NCI-H460 (cell line): ENCODE results near the gene ARFGEF2. TPM values are rescaled to one million over a fixed set of nuclear protein-coding genes. Genes with fewer than 3 reads are reported as not detected.
A peak's percentile ranks its signal among the peaks of the same experiment; 100 is the strongest.

Source experiments
- DNase-seq: peaks from one replicate; pipeline ENCODE4 v3.0.0-alpha.2; 2016; ENCODE audit warnings: low read depth; ENCODE audit errors: extremely low read depth
- total RNA-seq: library from RNA; depleted of rRNA; stranded (reverse); fragments of >200 nt; shearing (Covaris generic); gene quantifications from 2 replicates; pipeline ENCODE4 v1.2.3, GENCODE V29; 2014

Gene ARFGEF2
- total RNA-seq, 1 experiment from 2014 or later: 51.0 TPM

- DNase-seq: no peak
Measured at GRCh38 chr20:48898896-48899530, 22.5 kb upstream of the ARFGEF2 start.

DNA sequence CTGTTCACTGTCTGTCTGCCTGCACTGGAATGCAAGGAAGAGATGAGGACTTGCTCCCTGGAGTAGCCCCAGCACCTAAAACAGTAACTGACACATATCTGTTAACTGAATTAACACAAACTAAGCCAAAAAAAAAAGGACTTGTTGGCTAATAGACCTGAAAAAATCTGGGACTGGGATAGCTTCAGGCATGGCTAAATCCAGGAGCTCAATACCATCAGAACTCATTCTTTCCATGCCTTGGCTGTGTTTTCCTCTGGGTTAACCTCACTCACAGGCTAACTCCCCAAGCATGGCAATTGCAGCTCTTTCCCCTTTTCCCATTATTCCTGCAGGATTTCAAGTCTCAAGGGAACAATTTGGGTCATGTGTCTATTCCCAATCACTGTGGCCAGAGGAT, 21.6 kb upstream of the ARFGEF2 start:
- no peak for DNase-seq

- no peak for DNase-seq
Measured at GRCh38 chr20:48901326-48901725, 20.2 kb upstream of the ARFGEF2 start.

DNA sequence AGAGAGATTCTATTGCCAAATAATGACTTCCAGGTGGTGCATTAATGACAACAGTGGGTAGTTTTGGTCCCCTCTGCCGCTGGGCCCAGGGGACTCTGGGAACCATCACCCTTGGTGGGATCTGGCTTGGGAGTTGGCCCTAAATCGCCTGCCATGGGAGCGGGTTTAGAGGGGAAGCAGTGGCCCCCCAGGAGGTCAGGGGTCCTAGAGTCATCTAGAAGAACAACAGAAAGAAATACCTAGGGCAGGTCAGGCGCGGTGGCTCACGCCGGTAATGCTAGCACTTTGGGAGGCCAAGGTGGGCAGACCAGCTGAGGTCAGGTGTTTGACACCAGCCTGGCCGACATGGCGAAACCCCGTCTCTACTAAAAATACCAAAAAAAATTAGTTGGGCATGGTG, 17.8 kb upstream of the ARFGEF2 start:
- DNase-seq: no peak

DNA sequence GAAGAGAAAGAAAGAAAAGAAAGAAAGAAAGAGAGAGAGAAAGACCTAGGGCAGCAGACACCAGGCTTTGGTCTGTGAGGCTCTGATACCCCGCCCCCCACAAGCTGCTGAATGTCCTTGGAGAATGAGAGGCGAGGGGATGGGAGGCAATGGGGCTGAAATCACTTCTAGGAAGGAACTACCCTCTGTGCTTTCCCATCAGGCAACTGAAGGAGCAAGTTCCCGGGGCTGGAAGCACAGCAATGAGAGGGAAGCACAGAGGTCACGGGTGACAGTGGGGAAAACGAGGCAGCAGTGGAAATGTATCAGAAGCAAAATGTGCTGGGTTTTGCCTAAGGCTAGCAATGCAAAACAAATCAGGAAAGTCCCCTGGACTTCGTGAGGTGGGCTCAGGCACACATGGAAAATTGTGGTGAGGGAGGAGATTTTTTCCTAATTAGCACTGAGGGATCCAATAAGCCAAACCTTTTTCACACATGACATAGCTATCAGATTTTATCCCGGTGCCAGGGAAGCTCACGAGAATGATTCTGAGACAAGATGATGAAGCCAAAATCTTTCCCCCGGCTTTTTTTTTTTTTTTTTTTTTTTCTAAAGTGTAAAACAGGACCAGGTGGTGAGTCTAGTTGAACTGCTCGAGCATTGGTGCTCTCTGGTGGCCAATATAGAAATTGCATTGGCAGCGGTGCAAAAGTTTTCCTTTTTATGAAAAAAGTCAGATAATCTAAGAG, 16.8 kb upstream of the ARFGEF2 start:
- DNase-seq: peak; percentile 46

DNA sequence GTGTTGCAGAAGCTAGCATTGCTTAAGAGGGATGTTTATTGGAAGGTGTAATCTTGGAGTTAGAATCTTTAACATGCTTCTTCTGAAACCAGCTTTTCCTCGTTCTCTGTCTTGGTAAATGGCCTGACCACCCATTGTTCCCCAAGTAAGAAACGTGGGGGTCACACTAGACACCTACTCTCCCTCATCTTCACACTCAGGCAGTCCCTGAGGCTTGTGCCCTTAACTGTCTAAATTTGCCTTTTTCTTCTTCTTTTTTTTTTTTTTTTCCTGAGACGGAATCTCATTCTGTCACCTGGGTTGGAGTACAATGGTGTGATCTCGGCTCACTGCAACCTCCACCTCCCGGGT, 16.2 kb upstream of the ARFGEF2 start:
- DNase-seq: no peak

DNA sequence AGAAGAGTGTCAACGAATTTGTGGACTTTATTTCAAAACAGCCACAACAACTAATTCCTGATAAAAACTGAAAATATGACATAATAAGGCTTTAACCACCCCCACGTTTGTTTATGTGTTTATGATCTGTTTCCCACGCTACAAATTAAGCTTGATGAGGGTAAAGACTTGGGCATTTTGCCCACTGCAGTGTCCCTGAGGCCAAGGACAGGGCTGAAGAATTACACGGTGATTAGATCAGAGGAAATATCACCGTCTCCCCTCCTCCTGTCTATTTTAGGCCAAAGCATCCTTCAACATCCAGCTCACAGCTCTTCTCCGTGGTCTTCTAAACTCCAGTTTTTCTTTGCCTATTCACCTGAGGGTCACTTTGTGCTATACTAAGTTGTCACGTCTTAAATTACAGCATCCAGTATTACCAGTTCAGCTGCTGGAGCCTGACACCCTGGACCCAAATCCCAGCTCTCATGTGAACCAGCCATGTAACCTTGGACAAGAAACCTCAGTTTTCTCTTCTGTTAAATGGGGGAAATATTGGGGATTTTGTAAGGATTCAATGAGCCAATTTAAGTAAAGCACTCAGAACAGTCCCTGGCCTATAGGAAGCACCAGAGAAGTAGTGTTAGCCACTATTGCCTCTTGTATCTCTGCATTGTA, 15.2 kb upstream of the ARFGEF2 start:
- DNase-seq: no peak

- no peak for DNase-seq
Measured at GRCh38 chr20:48908656-48909319, 12.7 kb upstream of the ARFGEF2 start.

- no peak for DNase-seq
Measured at GRCh38 chr20:48909910-48910309, 11.6 kb upstream of the ARFGEF2 start.

DNA sequence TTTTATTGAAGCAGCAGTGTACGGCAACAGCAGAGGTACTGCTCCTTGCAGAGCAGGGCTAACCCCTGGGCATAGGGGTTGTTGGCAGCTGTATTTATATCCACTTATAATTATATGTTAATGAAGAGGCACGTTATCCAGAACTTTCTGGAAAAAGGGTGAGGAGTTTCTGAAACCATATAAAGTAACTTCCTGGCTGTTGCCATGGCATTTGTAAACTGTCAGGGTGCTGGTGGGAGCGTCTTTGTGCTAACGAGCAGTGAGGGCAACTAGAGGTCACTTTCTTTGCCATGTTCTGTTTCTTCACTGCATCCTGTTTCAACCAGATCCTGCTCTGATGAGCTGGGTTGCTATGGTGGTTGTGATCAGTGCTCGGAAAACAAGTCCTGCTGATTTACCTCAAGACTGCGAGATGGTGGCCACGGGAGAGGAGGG, 11.1 kb upstream of the ARFGEF2 start:
- no peak for DNase-seq

GRCh38 chr20:48912065-48912464, 9.4 kb upstream of the ARFGEF2 start:
- DNase-seq: no peak

DNA sequence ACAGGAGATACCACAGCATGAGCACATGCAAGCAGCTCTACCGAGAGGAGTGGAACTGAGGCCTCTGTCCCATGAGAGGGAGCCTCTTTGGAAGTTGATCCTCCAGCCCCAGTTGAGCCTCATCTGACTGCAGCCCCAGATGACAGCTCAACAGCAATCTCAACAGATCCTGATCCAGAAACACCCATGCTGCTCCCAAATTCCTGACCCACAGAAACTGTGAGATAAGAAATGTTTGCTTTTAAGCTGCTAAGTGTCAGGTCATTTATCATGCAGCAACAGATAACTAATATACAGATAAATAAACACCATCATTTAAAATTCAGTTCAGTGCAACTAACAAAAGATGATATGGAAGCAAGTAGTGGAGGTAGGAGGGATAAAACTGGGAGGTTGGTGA, 4.8 kb upstream of the ARFGEF2 start:
- no peak for DNase-seq

DNA sequence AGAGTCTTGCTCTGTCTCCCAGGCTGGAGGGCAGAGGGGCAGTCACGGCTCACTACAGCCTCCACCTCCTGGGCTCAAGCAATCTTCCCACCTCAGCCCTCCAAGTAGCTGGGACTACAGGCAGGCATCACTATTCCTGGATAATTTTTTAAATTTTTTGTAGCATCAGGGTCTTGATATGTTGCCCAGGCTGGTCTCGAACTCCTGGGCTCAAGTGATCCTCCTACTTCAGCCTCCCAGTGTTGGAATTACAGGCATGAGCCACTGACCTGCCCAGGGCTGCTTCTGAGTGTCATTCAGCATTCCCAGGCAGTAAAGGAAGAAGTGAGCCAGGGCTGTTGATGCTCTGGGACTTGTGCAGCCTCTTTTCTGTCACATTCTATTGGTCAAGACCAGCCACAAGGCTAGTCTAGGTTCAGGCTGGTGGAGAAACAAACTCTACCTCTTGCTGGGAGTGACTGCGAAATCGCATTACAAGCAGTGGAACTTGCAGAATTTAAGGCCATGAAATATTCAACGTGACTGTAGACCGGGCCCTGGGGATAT, 2.1 kb upstream of the ARFGEF2 start:
- DNase-seq: no peak

DNA sequence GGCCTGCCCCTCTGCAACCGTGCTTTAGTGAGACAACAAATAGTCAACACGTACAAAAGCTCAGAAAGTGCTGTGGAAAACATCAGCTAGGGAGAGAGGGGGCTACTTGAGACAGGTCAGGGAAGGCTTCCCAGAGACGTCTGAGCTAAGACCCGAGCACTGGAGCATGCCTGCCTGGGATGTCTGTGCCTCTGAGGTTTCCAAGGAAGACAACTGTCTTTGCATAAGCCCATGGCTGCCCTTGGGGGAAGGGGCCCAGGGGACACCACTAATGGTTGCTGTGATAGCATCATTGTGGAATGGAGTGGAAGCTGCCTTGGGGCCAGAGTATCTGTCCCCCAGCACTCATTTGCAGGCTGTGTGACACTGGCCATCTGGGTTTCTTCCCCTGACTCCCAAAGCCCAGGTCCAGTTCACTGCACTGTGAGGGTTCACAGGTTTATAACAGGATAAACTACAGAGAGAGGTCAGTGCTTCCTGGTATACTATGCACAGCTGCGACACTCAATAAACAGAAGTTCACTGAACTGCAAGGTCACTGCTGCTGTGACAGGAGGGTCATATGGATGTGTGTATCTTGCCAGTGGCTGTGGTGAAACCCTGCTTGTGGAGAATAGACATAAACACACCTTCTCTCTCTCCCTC, 1.5 kb upstream of the ARFGEF2 start:
- no peak for DNase-seq

GRCh38 chr20:48920527-48921167, 864 bp upstream of the ARFGEF2 start:
- no peak for DNase-seq

DNA sequence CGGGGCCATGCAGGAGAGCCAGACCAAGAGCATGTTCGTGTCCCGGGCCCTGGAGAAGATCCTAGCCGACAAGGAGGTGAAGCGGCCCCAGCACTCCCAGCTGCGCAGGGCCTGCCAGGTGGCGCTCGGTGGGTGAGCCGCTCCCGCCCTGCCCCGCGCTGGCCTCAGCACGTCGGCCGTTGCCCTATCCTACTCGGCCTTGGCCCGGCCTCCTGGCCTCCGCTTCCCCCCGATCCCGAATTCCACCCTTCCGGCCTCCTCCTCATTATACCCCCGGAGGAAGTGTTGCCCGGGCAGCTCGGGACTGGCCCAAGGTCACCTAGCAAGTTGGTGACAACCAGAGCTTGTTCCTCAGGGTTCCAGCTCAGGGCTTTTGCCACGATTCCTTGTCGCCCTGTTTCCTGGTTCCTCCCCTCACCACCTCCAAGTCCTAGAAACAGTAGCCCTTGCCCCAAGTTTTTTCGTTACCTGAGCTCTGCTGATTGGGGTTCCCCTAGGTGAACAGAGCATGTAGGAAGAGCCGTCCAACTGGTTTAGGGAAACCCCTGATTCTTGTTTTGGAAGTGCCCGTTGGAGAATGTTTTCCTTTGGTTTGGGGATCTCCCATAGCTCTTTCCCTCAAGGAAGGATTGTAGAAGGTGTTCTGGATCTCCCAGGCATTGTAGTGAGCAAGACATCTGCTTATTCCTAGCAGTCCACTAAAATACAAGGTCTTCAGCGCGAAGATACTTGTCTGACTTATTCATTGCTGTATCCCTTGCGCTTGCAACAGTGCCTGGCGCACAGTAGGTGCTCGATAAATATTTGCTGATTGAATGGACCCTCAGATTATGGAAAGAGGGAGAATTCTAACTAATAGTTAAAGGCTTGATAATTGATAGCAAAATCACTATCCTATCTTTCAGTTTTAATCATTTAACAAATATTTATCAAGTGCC, 641 bp downstream of the ARFGEF2 start:
- peak; percentile 24 for DNase-seq

- no peak for DNase-seq
Measured at GRCh38 chr20:48923149-48923718, 1.7 kb downstream of the ARFGEF2 start.

- no peak for DNase-seq
Measured at GRCh38 chr20:48924756-48925109, 3.2 kb downstream of the ARFGEF2 start.

- DNase-seq: no peak
Measured at GRCh38 chr20:48926267-48926666, 4.8 kb downstream of the ARFGEF2 start.
